ENCODE results near the gene MEF2B. TPM values are rescaled to one million over a fixed set of nuclear protein-coding genes. Genes with fewer than 3 reads are reported as not detected.
"Not testable (repeated sequence)": the region's sequence is repeated elsewhere in the genome, so short reads cannot be mapped to it uniquely, and the experiment has no call there.

Gene MEF2B
- total RNA-seq, 1 donor from 2014 or later = 1.5 TPM

DNA sequence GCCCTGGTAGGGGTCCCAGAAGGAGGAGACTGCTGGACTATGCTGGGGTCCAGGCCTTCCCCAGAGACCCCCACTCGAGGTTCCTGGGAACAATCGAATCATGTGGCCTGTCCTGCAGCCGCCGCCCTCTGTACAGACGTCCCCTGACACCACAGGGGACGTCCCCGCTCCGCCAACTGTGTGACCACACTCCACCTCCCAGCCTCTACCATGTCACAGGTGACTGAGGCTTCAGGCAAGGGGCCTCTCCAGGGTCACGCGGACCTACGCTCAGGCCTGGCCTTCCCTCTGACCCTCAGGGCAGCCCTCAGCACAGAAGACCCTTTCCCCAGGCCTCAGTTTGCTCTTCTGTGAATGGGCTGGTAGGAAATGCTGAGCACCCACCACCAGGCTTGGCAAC is 18.6 kb downstream of the MEF2B start:
- no peak overlapping the region for H3K27ac Mint-ChIP-seq (ENCODE audit: unreplicated experiment)
- no peaks in the 10 kb centered on the region for H3K36me3 Mint-ChIP-seq (ENCODE audit: low read depth)
- no peaks in the 10 kb centered on the region for H3K9me3 Mint-ChIP-seq
- no peak for DNase-seq (ENCODE audit: low read depth, low spot score)
- no peaks in the 10 kb centered on the region for H3K27me3 Mint-ChIP-seq (ENCODE audit: low read depth)
- TF ChIP-seq, protein P1, sequence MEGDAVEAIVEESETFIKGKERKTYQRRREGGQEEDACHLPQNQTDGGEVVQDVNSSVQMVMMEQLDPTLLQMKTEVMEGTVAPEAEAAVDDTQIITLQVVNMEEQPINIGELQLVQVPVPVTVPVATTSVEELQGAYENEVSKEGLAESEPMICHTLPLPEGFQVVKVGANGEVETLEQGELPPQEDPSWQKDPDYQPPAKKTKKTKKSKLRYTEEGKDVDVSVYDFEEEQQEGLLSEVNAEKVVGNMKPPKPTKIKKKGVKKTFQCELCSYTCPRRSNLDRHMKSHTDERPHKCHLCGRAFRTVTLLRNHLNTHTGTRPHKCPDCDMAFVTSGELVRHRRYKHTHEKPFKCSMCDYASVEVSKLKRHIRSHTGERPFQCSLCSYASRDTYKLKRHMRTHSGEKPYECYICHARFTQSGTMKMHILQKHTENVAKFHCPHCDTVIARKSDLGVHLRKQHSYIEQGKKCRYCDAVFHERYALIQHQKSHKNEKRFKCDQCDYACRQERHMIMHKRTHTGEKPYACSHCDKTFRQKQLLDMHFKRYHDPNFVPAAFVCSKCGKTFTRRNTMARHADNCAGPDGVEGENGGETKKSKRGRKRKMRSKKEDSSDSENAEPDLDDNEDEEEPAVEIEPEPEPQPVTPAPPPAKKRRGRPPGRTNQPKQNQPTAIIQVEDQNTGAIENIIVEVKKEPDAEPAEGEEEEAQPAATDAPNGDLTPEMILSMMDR (conservative IDR thresholded peaks at IDR 0.05) = no peak
- H3K4me3 Mint-ChIP-seq = no peak overlapping the region
- H3K4me1 Mint-ChIP-seq = no peaks in the 10 kb centered on the region

DNA sequence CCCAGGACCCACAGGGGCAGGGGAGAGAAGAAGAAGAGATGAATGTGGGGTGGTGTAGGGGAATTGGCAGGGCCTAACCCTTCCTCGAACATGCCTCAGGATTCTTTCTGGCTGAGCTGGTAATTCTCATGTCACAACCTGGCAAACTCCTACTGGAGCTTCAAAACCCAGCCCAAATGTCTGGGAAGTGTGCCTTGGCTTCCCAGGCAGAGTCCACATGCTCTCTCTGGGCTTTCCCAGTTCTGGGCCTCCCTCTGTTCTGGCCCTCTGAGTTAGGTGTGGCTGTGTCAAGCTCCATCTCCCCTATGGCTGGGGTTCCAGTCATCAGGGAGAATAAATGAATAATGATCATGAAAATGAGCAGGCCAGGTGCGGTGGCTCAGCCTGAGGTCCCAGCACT is 20.6 kb downstream of the MEF2B start:
- no peak overlapping the region for H3K4me3 Mint-ChIP-seq
- no peaks in the 10 kb centered on the region for H3K36me3 Mint-ChIP-seq (ENCODE audit: low read depth)
- H3K9me3 Mint-ChIP-seq = no peaks in the 10 kb centered on the region
- H3K27ac Mint-ChIP-seq (ENCODE audit: unreplicated experiment) = no peak overlapping the region
- TF ChIP-seq, protein P1 (conservative IDR thresholded peaks at IDR 0.05) = no peak
- no peaks in the 10 kb centered on the region for H3K4me1 Mint-ChIP-seq
- no peaks in the 10 kb centered on the region for H3K27me3 Mint-ChIP-seq (ENCODE audit: low read depth)
- DNase-seq (ENCODE audit: low read depth, low spot score) = no peak

DNA sequence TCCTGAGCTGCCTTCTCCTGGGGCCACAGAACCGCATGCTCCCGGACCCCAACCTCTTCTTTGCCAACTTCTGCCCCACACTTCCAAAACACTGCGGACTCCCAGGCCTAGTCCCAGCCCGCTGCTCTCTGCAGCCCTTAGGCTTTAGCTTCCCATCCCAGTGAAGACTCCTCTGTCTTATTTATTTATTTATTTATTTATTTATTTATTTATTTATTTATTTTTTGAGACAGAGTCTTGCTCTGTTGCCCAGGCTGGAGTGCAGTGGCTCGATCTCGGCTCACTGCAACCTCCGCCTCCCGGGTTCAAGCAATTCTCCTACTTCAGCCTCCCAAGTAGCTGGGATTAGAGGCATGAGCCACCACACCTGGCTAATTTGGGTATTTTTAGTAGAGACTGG is 21.6 kb downstream of the MEF2B start:
- not testable (repeated sequence) for H3K27me3 Mint-ChIP-seq (ENCODE audit: low read depth); H3K27ac Mint-ChIP-seq (ENCODE audit: unreplicated experiment)

DNA sequence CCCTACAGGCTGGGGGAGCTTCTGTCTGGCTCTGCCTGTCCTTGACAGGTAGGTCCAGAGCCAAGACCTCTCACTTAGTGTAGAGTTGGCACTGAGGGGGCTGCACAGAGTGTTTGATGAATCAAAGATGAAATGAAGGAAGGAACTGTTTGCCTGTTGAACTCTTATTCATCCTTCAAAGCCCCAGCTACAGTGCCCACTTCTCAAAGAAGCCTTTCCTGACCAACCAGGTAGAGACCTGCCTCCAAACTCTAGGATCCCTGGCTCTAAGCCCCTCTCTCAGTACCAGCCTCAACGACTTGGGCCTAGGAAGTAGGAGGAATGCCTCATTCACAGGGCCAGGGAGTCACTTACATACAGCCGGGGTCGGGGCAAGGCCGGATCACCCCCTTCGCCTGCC is 22.7 kb downstream of the MEF2B start:
- H3K9me3 Mint-ChIP-seq = no peaks in the 10 kb centered on the region
- H3K4me3 Mint-ChIP-seq = no peak overlapping the region
- no peaks in the 10 kb centered on the region for H3K27me3 Mint-ChIP-seq (ENCODE audit: low read depth)
- H3K36me3 Mint-ChIP-seq (ENCODE audit: low read depth) = no peaks in the 10 kb centered on the region
- TF ChIP-seq, protein P1 (conservative IDR thresholded peaks at IDR 0.05) = no peak
- H3K4me1 Mint-ChIP-seq = no peaks in the 10 kb centered on the region
- no peak for DNase-seq (ENCODE audit: low read depth, low spot score)
- no peak overlapping the region for H3K27ac Mint-ChIP-seq (ENCODE audit: unreplicated experiment)

More for the DNA sequence above, 21.6 kb downstream of the MEF2B start:
- H3K4me1 Mint-ChIP-seq; H3K9me3 Mint-ChIP-seq; H3K4me3 Mint-ChIP-seq; H3K36me3 Mint-ChIP-seq (ENCODE audit: low read depth); DNase-seq (ENCODE audit: low read depth, low spot score): not testable (repeated sequence)

DNA sequence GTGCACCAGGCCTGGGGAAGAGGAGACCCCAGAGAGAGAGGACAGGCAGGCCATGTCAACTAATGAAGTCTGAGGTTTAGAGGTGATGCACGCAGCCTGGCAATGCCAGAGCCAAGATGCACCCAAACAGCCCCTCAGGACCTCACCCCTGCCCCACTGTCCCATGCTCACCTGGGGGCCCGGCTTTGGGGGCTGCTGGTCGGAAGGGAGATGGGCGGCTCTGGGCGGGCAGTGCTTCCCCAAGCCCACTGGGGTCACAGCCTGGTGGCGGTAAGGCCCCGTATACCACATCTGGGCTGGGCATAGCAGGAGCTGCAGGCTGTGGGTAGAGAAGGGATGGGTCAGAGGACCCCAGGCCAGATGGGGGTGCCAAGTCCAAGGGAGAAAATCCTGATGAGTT is 23.2 kb downstream of the MEF2B start:
- H3K4me1 Mint-ChIP-seq = no peaks in the 10 kb centered on the region
- TF ChIP-seq, protein P1 (conservative IDR thresholded peaks at IDR 0.05) = no peak
- no peaks in the 10 kb centered on the region for H3K36me3 Mint-ChIP-seq (ENCODE audit: low read depth)
- no peak overlapping the region for H3K4me3 Mint-ChIP-seq
- H3K27me3 Mint-ChIP-seq (ENCODE audit: low read depth) = peaks cover 2% of the 10 kb centered on the region
- DNase-seq (ENCODE audit: low read depth, low spot score) = no peak
- no peaks in the 10 kb centered on the region for H3K9me3 Mint-ChIP-seq
- H3K27ac Mint-ChIP-seq (ENCODE audit: unreplicated experiment) = no peak overlapping the region

DNA sequence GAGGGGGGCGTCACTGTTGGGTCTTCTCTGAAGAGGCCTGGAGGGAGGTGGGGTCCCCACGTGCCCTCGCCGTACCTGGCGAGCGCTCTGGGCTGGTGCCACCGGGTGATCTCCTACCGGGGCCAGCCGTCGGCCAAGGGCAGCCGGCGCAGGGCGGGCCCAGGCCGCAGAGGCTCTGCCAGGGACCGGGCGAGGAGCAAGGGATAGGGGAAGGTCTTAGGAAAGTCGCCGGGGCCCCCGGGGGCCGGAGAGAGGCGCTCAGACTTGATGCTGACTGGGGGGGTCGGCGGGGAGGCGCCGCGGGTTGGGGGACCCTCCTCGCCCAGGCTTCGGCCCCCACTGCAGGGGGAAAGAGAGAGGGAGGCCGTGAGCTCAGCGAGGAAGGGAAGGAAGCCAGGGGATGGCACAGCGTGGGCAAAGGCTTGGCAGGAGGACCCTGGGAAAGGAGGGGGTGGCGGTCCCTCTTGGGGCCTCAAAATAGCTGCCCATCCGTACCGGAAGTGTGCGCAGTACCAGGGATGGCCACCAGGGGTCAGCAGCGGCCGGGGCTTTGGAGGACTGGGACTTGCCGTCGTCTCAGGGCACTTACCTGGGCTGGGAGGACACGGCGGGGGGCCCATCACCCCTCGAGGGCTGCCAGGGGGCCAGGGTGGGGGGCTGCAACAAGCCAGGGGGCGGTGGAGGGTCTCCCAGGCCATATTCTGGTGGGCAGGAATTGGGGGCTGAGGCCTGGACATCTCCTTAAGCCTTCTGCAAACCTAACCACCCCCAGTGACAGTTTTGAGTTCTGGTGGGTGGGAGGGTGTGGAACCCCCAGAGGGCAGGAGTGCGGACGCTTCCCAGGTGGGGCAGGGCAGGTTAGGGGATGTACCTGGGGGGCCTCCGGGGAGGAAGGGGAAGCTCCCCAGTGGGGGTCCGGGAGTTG is 24.1 kb downstream of the MEF2B start:
- peak; percentile 96 for DNase-seq (ENCODE audit: low read depth, low spot score)
- H3K9me3 Mint-ChIP-seq = no peaks in the 10 kb centered on the region
- TF ChIP-seq, protein P1 (conservative IDR thresholded peaks at IDR 0.05) = peak; percentile 90

More for the DNA sequence above, 24.1 kb downstream of the MEF2B start:
- H3K4me3 Mint-ChIP-seq = no peak overlapping the region
- H3K36me3 Mint-ChIP-seq (ENCODE audit: low read depth) = no peaks in the 10 kb centered on the region
- no peak overlapping the region for H3K27ac Mint-ChIP-seq (ENCODE audit: unreplicated experiment)
- peaks cover 2% of the 10 kb centered on the region for H3K27me3 Mint-ChIP-seq (ENCODE audit: low read depth)
- H3K4me1 Mint-ChIP-seq = no peaks in the 10 kb centered on the region
